ENCODE data around the gene RNASE4.

Gene RNASE4

GRCh38 chr14:20667957-20668356, 16.4 kb upstream of the RNASE4 start:
- Histone ChIP-seq H2BK5ac (ENCODE audit: low read depth, low read length, poor library complexity, severe bottlenecking) (no peak overlapping the region), H3K79me1 (replicated peaks; ENCODE audit: low read length, poor library complexity, severe bottlenecking) (no peaks in the 10 kb centered on the region), H3K18ac (ENCODE audit: low read depth in 1 of 2, low read length in 2 of 2) (no peak overlapping the region), H3K4me2 (ENCODE audit: low read length, poor library complexity, severe bottlenecking) (no peak overlapping the region), H2BK12ac (ENCODE audit: low read length in 2 of 2) (no peak overlapping the region), H2AFZ (ENCODE audit: low read depth, low read length) (no peak overlapping the region), H3K4ac (ENCODE audit: low read depth in 1 of 2, low read length in 2 of 2) (no peak overlapping the region), H4K8ac (ENCODE audit: low read length) (no peak overlapping the region), H2AK5ac (ENCODE audit: low read length, severe bottlenecking) (no peak overlapping the region), H3K27me3 (ENCODE audit: control insufficient read depth in 1 of 2, insufficient read depth in 1 of 2, low read length in 2 of 2) (peaks cover 33 to 58% of the 10 kb centered on the region in 2 experiments), H3K4me1 (ENCODE audit: control insufficient read depth, insufficient read depth, low read depth, low read length) (peaks cover 4% of the 10 kb centered on the region), H3K4me3 (ENCODE audit: insufficient read depth in 1 of 2, low read depth in 1 of 2, low read length in 2 of 2) (no peak overlapping the region), H3K23ac (ENCODE audit: low read length in 2 of 2) (no peak overlapping the region), H3K36me3 (ENCODE audit: control insufficient read depth in 1 of 2, insufficient read depth in 2 of 2, low read depth in 1 of 2, low read length in 2 of 2) (no peaks in the 10 kb centered on the region), H2BK15ac (ENCODE audit: low read depth, poor library complexity, severe bottlenecking) (no peak overlapping the region), H3K9me3 (ENCODE audit: control insufficient read depth, low read length) (no peaks in the 10 kb centered on the region), H3K27ac (ENCODE audit: low read length, poor library complexity, severe bottlenecking) (no peak overlapping the region), H3K14ac (ENCODE audit: low read length in 2 of 2) (no peak overlapping the region), H4K91ac (ENCODE audit: low read length) (no peak overlapping the region), H2BK120ac (ENCODE audit: low read depth, low read length) (no peak overlapping the region), H3K9ac (ENCODE audit: low read length) (no peak overlapping the region)
- 100% methylated on average over 2 of the region's 2 CpGs for WGBS
- DNase-seq = no peak

GRCh38 chr14:20668969-20669368, 15.4 kb upstream of the RNASE4 start:
- no peak overlapping the region for H3K14ac ChIP-seq (ENCODE audit: low read length in 2 of 2)
- no peak overlapping the region for H2BK12ac ChIP-seq (ENCODE audit: low read length in 2 of 2)
- no peak overlapping the region for H2AK5ac ChIP-seq (ENCODE audit: low read length, severe bottlenecking)
- no peak overlapping the region for H3K18ac ChIP-seq (ENCODE audit: low read depth in 1 of 2, low read length in 2 of 2)
- no peak overlapping the region for H3K27ac ChIP-seq (ENCODE audit: low read length, poor library complexity, severe bottlenecking)
- 64% methylated on average over 2 of the region's 2 CpGs for WGBS
- no peak overlapping the region for H4K8ac ChIP-seq (ENCODE audit: low read length)
- H2BK5ac ChIP-seq (ENCODE audit: low read depth, low read length, poor library complexity, severe bottlenecking) = no peak overlapping the region
- DNase-seq = no peak
- H2BK15ac ChIP-seq (ENCODE audit: low read depth, poor library complexity, severe bottlenecking) = no peak overlapping the region
- no peak overlapping the region for H2AFZ ChIP-seq (ENCODE audit: low read depth, low read length)
- no peak overlapping the region for H2BK120ac ChIP-seq (ENCODE audit: low read depth, low read length)
- H3K4ac ChIP-seq (ENCODE audit: low read depth in 1 of 2, low read length in 2 of 2) = peak overlapping the region in 1 of 2 experiments; percentile 9
- no peak overlapping the region for H3K4me2 ChIP-seq (ENCODE audit: low read length, poor library complexity, severe bottlenecking)
- H3K4me3 ChIP-seq (ENCODE audit: insufficient read depth in 1 of 2, low read depth in 1 of 2, low read length in 2 of 2) = peak overlapping the region in 1 of 2 experiments; percentile 30
- H3K4me1 ChIP-seq (ENCODE audit: control insufficient read depth, insufficient read depth, low read depth, low read length) = no peaks in the 10 kb centered on the region
- peaks cover 23 to 48% of the 10 kb centered on the region in 2 experiments for H3K27me3 ChIP-seq (ENCODE audit: control insufficient read depth in 1 of 2, insufficient read depth in 1 of 2, low read length in 2 of 2)
- no peaks in the 10 kb centered on the region for H3K79me1 ChIP-seq (replicated peaks; ENCODE audit: low read length, poor library complexity, severe bottlenecking)
- H3K23ac ChIP-seq (ENCODE audit: low read length in 2 of 2) = no peak overlapping the region
- no peak overlapping the region for H4K91ac ChIP-seq (ENCODE audit: low read length)
- no peaks in the 10 kb centered on the region for H3K36me3 ChIP-seq (ENCODE audit: control insufficient read depth in 1 of 2, insufficient read depth in 2 of 2, low read depth in 1 of 2, low read length in 2 of 2)
- H3K9me3 ChIP-seq (ENCODE audit: control insufficient read depth, low read length) = no peaks in the 10 kb centered on the region
- no peak overlapping the region for H3K9ac ChIP-seq (ENCODE audit: low read length)

GRCh38 chr14:20671597-20672283, 12.6 kb upstream of the RNASE4 start:
- H3K79me1 ChIP-seq (replicated peaks; ENCODE audit: low read length, poor library complexity, severe bottlenecking) = no peaks in the 10 kb centered on the region
- no peak overlapping the region for H2BK15ac ChIP-seq (ENCODE audit: low read depth, poor library complexity, severe bottlenecking)
- WGBS = 82% methylated on average over 4 of the region's 4 CpGs
- H4K8ac ChIP-seq (ENCODE audit: low read length) = no peak overlapping the region
- H3K27me3 ChIP-seq (ENCODE audit: control insufficient read depth in 1 of 2, insufficient read depth in 1 of 2, low read length in 2 of 2) = peaks cover 23 to 53% of the 10 kb centered on the region in 2 experiments
- H3K9me3 ChIP-seq (ENCODE audit: control insufficient read depth, low read length) = no peaks in the 10 kb centered on the region
- H3K4me3 ChIP-seq (ENCODE audit: insufficient read depth in 1 of 2, low read depth in 1 of 2, low read length in 2 of 2) = no peak overlapping the region
- no peak overlapping the region for H3K4me2 ChIP-seq (ENCODE audit: low read length, poor library complexity, severe bottlenecking)
- H3K4me1 ChIP-seq (ENCODE audit: control insufficient read depth, insufficient read depth, low read depth, low read length) = no peaks in the 10 kb centered on the region
- no peak overlapping the region for H3K4ac ChIP-seq (ENCODE audit: low read depth in 1 of 2, low read length in 2 of 2)
- H3K27ac ChIP-seq (ENCODE audit: low read length, poor library complexity, severe bottlenecking) = no peak overlapping the region
- no peak for DNase-seq
- H2BK12ac ChIP-seq (ENCODE audit: low read length in 2 of 2) = no peak overlapping the region
- no peak overlapping the region for H2BK120ac ChIP-seq (ENCODE audit: low read depth, low read length)
- H3K14ac ChIP-seq (ENCODE audit: low read length in 2 of 2) = no peak overlapping the region
- H2AFZ ChIP-seq (ENCODE audit: low read depth, low read length) = no peak overlapping the region
- H2BK5ac ChIP-seq (ENCODE audit: low read depth, low read length, poor library complexity, severe bottlenecking) = no peak overlapping the region
- no peak overlapping the region for H3K9ac ChIP-seq (ENCODE audit: low read length)
- no peak overlapping the region for H4K91ac ChIP-seq (ENCODE audit: low read length)
- no peak overlapping the region for H2AK5ac ChIP-seq (ENCODE audit: low read length, severe bottlenecking)
- H3K36me3 ChIP-seq (ENCODE audit: control insufficient read depth in 1 of 2, insufficient read depth in 2 of 2, low read depth in 1 of 2, low read length in 2 of 2) = no peaks in the 10 kb centered on the region
- no peak overlapping the region for H3K18ac ChIP-seq (ENCODE audit: low read depth in 1 of 2, low read length in 2 of 2)
- no peak overlapping the region for H3K23ac ChIP-seq (ENCODE audit: low read length in 2 of 2)

GRCh38 chr14:20675669-20676068, 8.7 kb upstream of the RNASE4 start:
- Histone ChIP-seq H2BK120ac (ENCODE audit: low read depth, low read length) (no peak overlapping the region), H3K27ac (ENCODE audit: low read length, poor library complexity, severe bottlenecking) (no peak overlapping the region), H2BK5ac (ENCODE audit: low read depth, low read length, poor library complexity, severe bottlenecking) (no peak overlapping the region), H3K4me3 (ENCODE audit: insufficient read depth in 1 of 2, low read depth in 1 of 2, low read length in 2 of 2) (no peak overlapping the region), H4K91ac (ENCODE audit: low read length) (no peak overlapping the region), H3K4me2 (ENCODE audit: low read length, poor library complexity, severe bottlenecking) (no peak overlapping the region), H3K27me3 (ENCODE audit: control insufficient read depth in 1 of 2, insufficient read depth in 1 of 2, low read length in 2 of 2) (peaks cover 13 to 33% of the 10 kb centered on the region in 2 experiments), H3K36me3 (ENCODE audit: control insufficient read depth in 1 of 2, insufficient read depth in 2 of 2, low read depth in 1 of 2, low read length in 2 of 2) (no peaks in the 10 kb centered on the region), H2AK5ac (ENCODE audit: low read length, severe bottlenecking) (no peak overlapping the region), H3K9ac (ENCODE audit: low read length) (no peak overlapping the region), H3K9me3 (ENCODE audit: control insufficient read depth, low read length) (no peaks in the 10 kb centered on the region), H3K4ac (ENCODE audit: low read depth in 1 of 2, low read length in 2 of 2) (no peak overlapping the region), H2BK15ac (ENCODE audit: low read depth, poor library complexity, severe bottlenecking) (no peak overlapping the region), H3K79me1 (replicated peaks; ENCODE audit: low read length, poor library complexity, severe bottlenecking) (no peaks in the 10 kb centered on the region), H4K8ac (ENCODE audit: low read length) (no peak overlapping the region), H2BK12ac (ENCODE audit: low read length in 2 of 2) (no peak overlapping the region), H3K18ac (ENCODE audit: low read depth in 1 of 2, low read length in 2 of 2) (no peak overlapping the region), H3K4me1 (ENCODE audit: control insufficient read depth, insufficient read depth, low read depth, low read length) (peaks cover 2% of the 10 kb centered on the region), H3K14ac (ENCODE audit: low read length in 2 of 2) (no peak overlapping the region), H2AFZ (ENCODE audit: low read depth, low read length) (no peak overlapping the region), H3K23ac (ENCODE audit: low read length in 2 of 2) (no peak overlapping the region)
- DNase-seq = no peak
- 91% methylated on average over 2 of the region's 2 CpGs for WGBS
